ENCODE data around the gene PAX6. TPM values are rescaled to one million over a fixed set of nuclear protein-coding genes. Genes with fewer than 3 reads are reported as not detected.

Gene PAX6
- polyA plus RNA-seq, 1 experiment: not detected

- POLR2A ChIA-PET: no interaction called here
- peaks cover 3% of the 10 kb centered on the region for H3K27me3 ChIP-seq (ENCODE audit: control insufficient read depth, insufficient read depth, low read length)
These were observed 36.6 kb upstream of the PAX6 start for GRCh38 chr11:31847761-31848160.

GRCh38 chr11:31845331-31845730, 34.2 kb upstream of the PAX6 start:
- no peak for DNase-seq (ENCODE audit: low read depth)
- CTCF ChIA-PET: no interaction called here
- TF ChIP-seq CTCF (IDR thresholded peaks at IDR 0.05; ENCODE audit: insufficient read depth, low read depth, low read length): no peak
- POLR2A ChIA-PET: no interaction called here
- H3K4me3 ChIP-seq (ENCODE audit: low read depth, low read length): no peak overlapping the region
- H3K36me3 ChIP-seq (ENCODE audit: control insufficient read depth, insufficient read depth, low read length): no peaks in the 10 kb centered on the region
- H3K27me3 ChIP-seq (ENCODE audit: control insufficient read depth, insufficient read depth, low read length): peaks cover 3% of the 10 kb centered on the region

More at GRCh38 chr11:31847761-31848160, 36.6 kb upstream of the PAX6 start:
- no peak for TF ChIP-seq CTCF (IDR thresholded peaks at IDR 0.05; ENCODE audit: insufficient read depth, low read depth, low read length)
- no peak overlapping the region for H3K4me3 ChIP-seq (ENCODE audit: low read depth, low read length)
- CTCF ChIA-PET: no interaction called here
- no peak for DNase-seq (ENCODE audit: low read depth)
- H3K36me3 ChIP-seq (ENCODE audit: control insufficient read depth, insufficient read depth, low read length): no peaks in the 10 kb centered on the region

GRCh38 chr11:31844351-31844750, 33.2 kb upstream of the PAX6 start:
- DNase-seq (ENCODE audit: low read depth): no peak
- no peak for TF ChIP-seq CTCF (IDR thresholded peaks at IDR 0.05; ENCODE audit: insufficient read depth, low read depth, low read length)
- Histone ChIP-seq H3K27me3 (ENCODE audit: control insufficient read depth, insufficient read depth, low read length) (peaks cover 3% of the 10 kb centered on the region), H3K36me3 (ENCODE audit: control insufficient read depth, insufficient read depth, low read length) (no peaks in the 10 kb centered on the region), H3K4me3 (ENCODE audit: low read depth, low read length) (no peak overlapping the region)
- CTCF ChIA-PET: no interaction called here
- POLR2A ChIA-PET: no interaction called here

- H3K4me3 ChIP-seq (ENCODE audit: low read depth, low read length): no peak overlapping the region
- no peak for TF ChIP-seq CTCF (IDR thresholded peaks at IDR 0.05; ENCODE audit: insufficient read depth, low read depth, low read length)
- no peaks in the 10 kb centered on the region for H3K36me3 ChIP-seq (ENCODE audit: control insufficient read depth, insufficient read depth, low read length)
- H3K27me3 ChIP-seq (ENCODE audit: control insufficient read depth, insufficient read depth, low read length): peaks cover 2% of the 10 kb centered on the region
- DNase-seq (ENCODE audit: low read depth): no peak
- ChIA-PET POLR2A (no interaction called here), CTCF (no interaction called here)
These were observed 30.3 kb upstream of the PAX6 start for GRCh38 chr11:31841435-31841834.

- Histone ChIP-seq H3K27me3 (ENCODE audit: control insufficient read depth, insufficient read depth, low read length) (peaks cover 21% of the 10 kb centered on the region), H3K36me3 (ENCODE audit: control insufficient read depth, insufficient read depth, low read length) (no peaks in the 10 kb centered on the region), H3K4me3 (ENCODE audit: low read depth, low read length) (no peak overlapping the region)
- ChIA-PET POLR2A (no interaction called here), CTCF (no interaction called here)
- no peak for DNase-seq (ENCODE audit: low read depth)
- no peak for TF ChIP-seq CTCF (IDR thresholded peaks at IDR 0.05; ENCODE audit: insufficient read depth, low read depth, low read length)
These were observed 23.1 kb upstream of the PAX6 start for GRCh38 chr11:31834237-31834636.

Data from BJ (cell line).